Dedifferentiated amniotic fluid mesenchymal stem cell (primary cell): ENCODE results near the gene ANKS1A.

ENCODE experiments used
- DNase-seq: peaks from one replicate; pipeline ENCODE4 v3.0.0-alpha.2; 2016; ENCODE audit errors: extremely low spot score

ANKS1A gene

GRCh38 chr6:35038076-35038475 lies 149.0 kb downstream of the ANKS1A start:
- no peak for DNase-seq

- no peak for DNase-seq
These were observed 151.3 kb downstream of the ANKS1A start for GRCh38 chr6:35040398-35040797.

GRCh38 chr6:35041086-35041861 lies 152.2 kb downstream of the ANKS1A start:
- no peak for DNase-seq

GRCh38 chr6:35042031-35042815 lies 153.2 kb downstream of the ANKS1A start:
- no peak for DNase-seq

- DNase-seq = no peak
These were observed 154.5 kb downstream of the ANKS1A start for GRCh38 chr6:35043381-35044130.

GRCh38 chr6:35044145-35044745 lies 155.2 kb downstream of the ANKS1A start:
- no peak for DNase-seq

GRCh38 chr6:35044761-35045421 lies 155.8 kb downstream of the ANKS1A start:
- DNase-seq = no peak

GRCh38 chr6:35046103-35046502 lies 157.0 kb downstream of the ANKS1A start:
- no peak for DNase-seq

GRCh38 chr6:35046862-35047261 lies 157.8 kb downstream of the ANKS1A start:
- DNase-seq = no peak

- no peak for DNase-seq
These were observed 158.4 kb downstream of the ANKS1A start for GRCh38 chr6:35047265-35048011.

- DNase-seq = no peak
These were observed 159.1 kb downstream of the ANKS1A start for GRCh38 chr6:35048031-35048613.

GRCh38 chr6:35048631-35049083 lies 159.6 kb downstream of the ANKS1A start:
- DNase-seq = no peak

- no peak for DNase-seq
These were observed 160.2 kb downstream of the ANKS1A start for GRCh38 chr6:35049156-35049735.

GRCh38 chr6:35049900-35050756 lies 161.1 kb downstream of the ANKS1A start:
- peak; percentile 33 for DNase-seq

GRCh38 chr6:35050757-35051330 lies 161.8 kb downstream of the ANKS1A start:
- no peak for DNase-seq

- DNase-seq = no peak
These were observed 162.3 kb downstream of the ANKS1A start for GRCh38 chr6:35051396-35051795.

GRCh38 chr6:35051997-35052583 lies 163.0 kb downstream of the ANKS1A start:
- no peak for DNase-seq
